ENCODE data around the gene CPNE7. TPM values are rescaled to one million over a fixed set of nuclear protein-coding genes. Genes with fewer than 3 reads are reported as not detected.

Gene CPNE7
- total and polyA plus RNA-seq, 2 donors (not counting 1 experiment from before 2014, with no cell fraction given) = 0.51 to 0.76 TPM

DNA sequence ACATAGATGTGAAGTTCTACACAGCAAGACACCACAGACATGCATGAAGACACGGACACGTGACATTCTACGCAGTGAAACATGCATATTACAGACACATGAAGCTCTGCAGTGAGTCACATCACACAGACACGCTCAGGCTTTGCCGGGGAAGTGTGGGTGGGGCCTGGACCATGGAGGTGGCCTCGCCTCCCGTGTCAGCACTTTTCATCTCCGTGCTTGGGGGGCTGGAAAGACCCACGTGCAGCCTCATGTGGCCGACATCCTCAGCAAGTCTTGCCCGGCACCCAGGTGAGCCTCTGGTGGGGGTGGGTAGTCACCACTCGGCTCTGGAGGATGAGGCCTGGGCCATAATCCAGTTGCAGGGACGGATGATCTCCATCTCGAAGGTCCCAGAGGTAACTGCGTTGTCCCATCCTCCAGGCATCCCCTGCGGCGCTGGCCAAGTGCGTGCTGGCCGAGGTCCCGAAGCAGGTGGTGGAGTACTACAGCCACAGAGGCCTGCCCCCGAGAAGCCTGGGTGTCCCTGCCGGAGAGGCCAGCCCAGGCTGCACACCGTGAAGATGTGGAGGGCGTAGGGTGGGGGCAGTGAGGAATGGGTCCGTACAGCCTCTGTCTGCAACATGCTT, 20.6 kb downstream of the CPNE7 start:
- DNase-seq = no peak
- POLR2A ChIA-PET = no interaction called here
- Histone ChIP-seq H3K79me2 (ENCODE audit: control insufficient read depth, insufficient read depth, low read length) (no peaks in the 10 kb centered on the region), H3K9me3 (ENCODE audit: control extremely low read depth in 1 of 3, control insufficient read depth in 2 of 3, insufficient read depth in 1 of 3, low read length in 2 of 3) (no peaks in the 10 kb centered on the region), H3K27ac (ENCODE audit: low read length in 2 of 2) (no peak overlapping the region), H3K4me2 (replicated peaks; ENCODE audit: low read depth, low read length, poor library complexity, severe bottlenecking) (no peak overlapping the region), H2AFZ (ENCODE audit: insufficient read depth, low read depth, low read length, poor library complexity, severe bottlenecking) (no peak overlapping the region), H3K4me1 (ENCODE audit: control insufficient read depth in 2 of 2, insufficient read depth in 2 of 2, low read length in 2 of 2) (no peaks in the 10 kb centered on the region), H3K9ac (ENCODE audit: low read length) (no peak overlapping the region), H3K4me3 (ENCODE audit: control extremely low read depth in 1 of 5, extremely low read depth in 1 of 5, insufficient read depth in 1 of 5, low read depth in 2 of 5, low read length in 4 of 5) (no peak overlapping the region), H3K36me3 (replicated peaks in 1 of 2; ENCODE audit: control extremely low read depth in 1 of 2, control insufficient read depth in 1 of 2, extremely low read depth in 1 of 2, insufficient read depth in 2 of 2, low read length in 1 of 2) (no peaks in the 10 kb centered on the region), H3K27me3 (replicated peaks in 1 of 4; ENCODE audit: control extremely low read depth in 1 of 4, control insufficient read depth in 3 of 4, insufficient read depth in 4 of 4, low read length in 3 of 4) (no peaks in the 10 kb centered on the region), H4K20me1 (ENCODE audit: control insufficient read depth, insufficient read depth, low read length, poor library complexity, severe bottlenecking) (no peaks in the 10 kb centered on the region)
- Mint-ChIP-seq H3K9me3 (ENCODE audit: insufficient read depth) (no peaks in the 10 kb centered on the region), H3K27me3 (no peaks in the 10 kb centered on the region), H3K4me3 (no peak overlapping the region), H3K27ac (no peak overlapping the region), H3K4me1 (no peaks in the 10 kb centered on the region)
- no peak for ATAC-seq (ENCODE audit: low read depth)
- 92% methylated on average over 25 of the region's 25 CpGs for WGBS (ENCODE audit: insufficient coverage)
- CTCF ChIA-PET = no interaction called here
- intact Hi-C loops (cut with micrococcal nuclease) = no loop called here
- TF ChIP-seq EZH2 (IDR thresholded peaks at IDR 0.05; ENCODE audit: borderline replicate concordance, insufficient read depth, low read depth, low read length, poor library complexity, severe bottlenecking) = no peak

DNA sequence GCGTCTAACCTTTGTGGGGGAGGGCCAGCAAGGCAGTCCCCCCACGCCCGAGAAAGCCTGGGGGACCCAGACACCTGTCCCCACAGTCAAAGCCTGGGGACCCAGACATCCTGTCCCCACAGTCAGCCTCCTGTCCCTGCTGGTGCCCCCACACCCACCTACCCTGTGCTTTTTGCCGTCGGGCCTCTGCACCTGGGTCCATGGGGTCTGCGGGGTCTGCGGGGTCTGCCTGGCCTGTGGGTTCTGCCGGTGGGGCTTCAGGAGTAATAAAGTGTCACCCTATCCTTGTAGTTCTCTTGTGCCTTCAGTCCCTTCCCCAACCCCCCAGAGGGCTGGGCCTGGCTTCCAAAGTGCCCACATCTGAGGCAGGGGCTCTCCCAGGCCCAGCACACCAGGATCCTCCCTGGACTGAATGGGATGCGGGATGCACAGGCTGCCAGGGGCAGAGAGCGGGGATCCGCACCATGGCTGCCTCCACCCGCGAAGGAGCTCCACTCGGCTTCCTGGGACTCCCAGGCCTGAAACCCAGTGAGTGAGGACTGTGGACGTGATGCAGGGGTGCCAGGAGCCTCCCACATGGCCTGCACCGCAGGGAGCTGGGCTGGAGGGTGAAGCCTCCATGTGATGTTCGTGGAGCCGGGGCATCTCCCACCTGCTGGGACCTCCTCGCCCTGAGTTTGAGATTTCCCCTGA, 21.5 kb downstream of the CPNE7 start:
- TF ChIP-seq, protein P1, sequence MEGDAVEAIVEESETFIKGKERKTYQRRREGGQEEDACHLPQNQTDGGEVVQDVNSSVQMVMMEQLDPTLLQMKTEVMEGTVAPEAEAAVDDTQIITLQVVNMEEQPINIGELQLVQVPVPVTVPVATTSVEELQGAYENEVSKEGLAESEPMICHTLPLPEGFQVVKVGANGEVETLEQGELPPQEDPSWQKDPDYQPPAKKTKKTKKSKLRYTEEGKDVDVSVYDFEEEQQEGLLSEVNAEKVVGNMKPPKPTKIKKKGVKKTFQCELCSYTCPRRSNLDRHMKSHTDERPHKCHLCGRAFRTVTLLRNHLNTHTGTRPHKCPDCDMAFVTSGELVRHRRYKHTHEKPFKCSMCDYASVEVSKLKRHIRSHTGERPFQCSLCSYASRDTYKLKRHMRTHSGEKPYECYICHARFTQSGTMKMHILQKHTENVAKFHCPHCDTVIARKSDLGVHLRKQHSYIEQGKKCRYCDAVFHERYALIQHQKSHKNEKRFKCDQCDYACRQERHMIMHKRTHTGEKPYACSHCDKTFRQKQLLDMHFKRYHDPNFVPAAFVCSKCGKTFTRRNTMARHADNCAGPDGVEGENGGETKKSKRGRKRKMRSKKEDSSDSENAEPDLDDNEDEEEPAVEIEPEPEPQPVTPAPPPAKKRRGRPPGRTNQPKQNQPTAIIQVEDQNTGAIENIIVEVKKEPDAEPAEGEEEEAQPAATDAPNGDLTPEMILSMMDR (IDR thresholded peaks at IDR 0.05) = no peak
- no peak for TF ChIP-seq EZH2 (IDR thresholded peaks at IDR 0.05; ENCODE audit: borderline replicate concordance, insufficient read depth, low read depth, low read length, poor library complexity, severe bottlenecking)
- Histone ChIP-seq H3K4me3 (ENCODE audit: control extremely low read depth in 1 of 5, extremely low read depth in 1 of 5, insufficient read depth in 1 of 5, low read depth in 2 of 5, low read length in 4 of 5) (no peak overlapping the region), H3K9ac (ENCODE audit: low read length) (no peak overlapping the region), H3K36me3 (replicated peaks in 1 of 2; ENCODE audit: control extremely low read depth in 1 of 2, control insufficient read depth in 1 of 2, extremely low read depth in 1 of 2, insufficient read depth in 2 of 2, low read length in 1 of 2) (no peaks in the 10 kb centered on the region), H2AFZ (ENCODE audit: insufficient read depth, low read depth, low read length, poor library complexity, severe bottlenecking) (no peak overlapping the region), H3K4me1 (ENCODE audit: control insufficient read depth in 2 of 2, insufficient read depth in 2 of 2, low read length in 2 of 2) (peaks cover 0 to 2% of the 10 kb centered on the region in 2 donors), H3K4me2 (replicated peaks; ENCODE audit: low read depth, low read length, poor library complexity, severe bottlenecking) (no peak overlapping the region), H3K27ac (ENCODE audit: low read length in 2 of 2) (no peak overlapping the region), H4K20me1 (ENCODE audit: control insufficient read depth, insufficient read depth, low read length, poor library complexity, severe bottlenecking) (no peaks in the 10 kb centered on the region), H3K9me3 (ENCODE audit: control extremely low read depth in 1 of 3, control insufficient read depth in 2 of 3, insufficient read depth in 1 of 3, low read length in 2 of 3) (no peaks in the 10 kb centered on the region), H3K27me3 (replicated peaks in 1 of 4; ENCODE audit: control extremely low read depth in 1 of 4, control insufficient read depth in 3 of 4, insufficient read depth in 4 of 4, low read length in 3 of 4) (peaks cover 0 to 4% (median 0%) of the 10 kb centered on the region in 4 experiments), H3K79me2 (ENCODE audit: control insufficient read depth, insufficient read depth, low read length) (no peaks in the 10 kb centered on the region)
- Mint-ChIP-seq H3K4me1 (no peaks in the 10 kb centered on the region), H3K27ac (no peak overlapping the region), H3K4me3 (no peak overlapping the region), H3K27me3 (no peaks in the 10 kb centered on the region), H3K9me3 (ENCODE audit: insufficient read depth) (no peaks in the 10 kb centered on the region)
- CTCF ChIA-PET = no interaction called here
- ATAC-seq (ENCODE audit: low read depth) (no peak), DNase-seq (no peak)
- POLR2A ChIA-PET = no interaction called here
- intact Hi-C loops (cut with micrococcal nuclease) = no loop called here
- 91% methylated on average over 19 of the region's 19 CpGs for WGBS (ENCODE audit: insufficient coverage)

Data from B cell (primary cell).